B cell (primary cell): Measurements from ENCODE around the gene FYCO1. TPM values are rescaled to one million over a fixed set of nuclear protein-coding genes. Genes with fewer than 3 reads are reported as not detected.
"Not testable (repeated sequence)": the region's sequence is repeated elsewhere in the genome, so short reads cannot be mapped to it uniquely, and the experiment has no call there.

Experiments used
- ATAC-seq: fragments of 200-7000 bp; cut with Tn5 transposase; one replicate; pipeline ENCODE4 v1.10.0; 2021; ENCODE audit warnings: low read depth, mild to moderate bottlenecking, moderate number of reproducible peaks, moderate library complexity
- CTCF ChIA-PET: fragments of 350-600 bp; sonication (Branson Sonifier 250); formaldehyde crosslinking; loops from one replicate; lab custom pipeline; 2021; ENCODE audit warnings: antibody characterized with exemption, inconsistent platforms; lab: Charles Lee
- POLR2A ChIA-PET: fragments of 350-600 bp; sonication (Branson Sonifier 250); formaldehyde crosslinking; loops from one replicate; lab custom pipeline; 2021; ENCODE audit warnings: antibody characterized with exemption; lab: Charles Lee
- DNase-seq: peaks from one replicate; pipeline ENCODE4 v3.0.0; 2013
- H2AFZ ChIP-seq: 2 replicates; pipeline ENCODE4 v1.6.1; 2012; ENCODE audit warnings: mild to moderate bottlenecking, low read depth, low read length; ENCODE audit not compliant: insufficient read depth, poor library complexity, severe bottlenecking
- H3K27ac ChIP-seq, 2 donors: 1 replicate in 1 of 2; 2 replicates in 1 of 2; pipeline ENCODE4 v1.5.1; 2012 to 2013; ENCODE audit warnings: low read length in 2 of 2, mild to moderate bottlenecking in 2 of 2, moderate library complexity in 1 of 2
- H3K27me3 ChIP-seq, 4 experiments: fragments of 200-600 bp in 1 of 4; sonication (generic) in 1 of 4; replicated peaks in 1 of 4; 1 replicate in 2 of 4; 2 replicates in 2 of 4; pipeline versions ENCODE4 v1.6.1 to v1.7.0; 2013 to 2016; ENCODE audit warnings: low read length in 3 of 4, mild to moderate bottlenecking in 2 of 4, mixed read lengths in 1 of 4, moderate library complexity in 1 of 4; ENCODE audit not compliant: insufficient read depth in 4 of 4, control insufficient read depth in 3 of 4; ENCODE audit errors: control extremely low read depth in 1 of 4
- H3K36me3 ChIP-seq, 2 experiments: replicated peaks in 1 of 2; 1 replicate in 1 of 2; 2 replicates in 1 of 2; pipeline versions ENCODE4 v1.6.1 to v1.7.1; 2013; ENCODE audit warnings: low read length in 1 of 2; ENCODE audit not compliant: insufficient read depth in 2 of 2, control insufficient read depth in 1 of 2; ENCODE audit errors: control extremely low read depth in 1 of 2, extremely low read depth in 1 of 2
- H3K4me1 ChIP-seq, 2 donors: fragments of 200-600 bp in 1 of 2; sonication (generic) in 1 of 2; 1 replicate in 1 of 2; 2 replicates in 1 of 2; pipeline versions ENCODE4 v1.5.1 to v1.6.1; 2013 to 2017; ENCODE audit warnings: low read length in 2 of 2; ENCODE audit not compliant: control insufficient read depth in 2 of 2, insufficient read depth in 2 of 2
- H3K4me2 ChIP-seq: replicated peaks from 2 replicates; pipeline ENCODE3; 2012; ENCODE audit warnings: mild to moderate bottlenecking, low read depth, low read length; ENCODE audit not compliant: poor library complexity, severe bottlenecking
- H3K4me3 ChIP-seq, 5 experiments: fragments of 200-600 bp in 1 of 5; sonication (generic) in 1 of 5; 1 replicate in 3 of 5; 2 replicates in 2 of 5; pipeline versions ENCODE4 v1.5.1 to v1.7.0; 2011 to 2016; ENCODE audit warnings: low read length in 4 of 5, mild to moderate bottlenecking in 4 of 5, low read depth in 2 of 5, control low read depth in 1 of 5, moderate library complexity in 1 of 5; ENCODE audit not compliant: insufficient read depth in 1 of 5; ENCODE audit errors: control extremely low read depth in 1 of 5, extremely low read depth in 1 of 5
- H3K79me2 ChIP-seq: fragments of 200-600 bp; sonication (generic); one replicate; pipeline ENCODE4 v1.6.0; 2016; ENCODE audit warnings: low read length; ENCODE audit not compliant: control insufficient read depth, insufficient read depth
- H3K9ac ChIP-seq: fragments of 200-600 bp; sonication (generic); 2 replicates; pipeline ENCODE4 v1.6.1; 2017; ENCODE audit warnings: mild to moderate bottlenecking, low read length, moderate library complexity
- H3K9me3 ChIP-seq, 3 donors: one replicate each; pipeline versions ENCODE4 v1.6.1 to v1.7.1; 2013; ENCODE audit warnings: low read length in 2 of 3; ENCODE audit not compliant: control insufficient read depth in 2 of 3, insufficient read depth in 1 of 3; ENCODE audit errors: control extremely low read depth in 1 of 3
- H4K20me1 ChIP-seq: 2 replicates; pipeline ENCODE4 v1.6.0; 2012; ENCODE audit warnings: mild to moderate bottlenecking, low read length; ENCODE audit not compliant: insufficient read depth, control insufficient read depth, poor library complexity, severe bottlenecking
- H3K27ac Mint-ChIP-seq: one replicate; pipeline ENCODE4 v1.8.0; 2021; ENCODE audit warnings: mixed read lengths
- H3K27me3 Mint-ChIP-seq: one replicate; pipeline ENCODE4 v1.8.0; 2021; ENCODE audit warnings: mixed read lengths
- H3K4me1 Mint-ChIP-seq: one replicate; pipeline ENCODE4 v1.8.0; 2021; ENCODE audit warnings: mixed read lengths
- H3K4me3 Mint-ChIP-seq: one replicate; pipeline ENCODE4 v1.8.0; 2021; ENCODE audit warnings: mixed read lengths
- H3K9me3 Mint-ChIP-seq: one replicate; pipeline ENCODE4 v1.8.0; 2022; ENCODE audit warnings: mixed read lengths; ENCODE audit not compliant: insufficient read depth
- EZH2 ChIP-seq: IDR thresholded peaks from 2 replicates; pipeline ENCODE4 v1.6.1; 2012; ENCODE audit warnings: borderline replicate concordance, low read depth, mild to moderate bottlenecking, moderate library complexity, low read length; ENCODE audit not compliant: insufficient read depth, poor library complexity, severe bottlenecking
- WGBS: methylation state at CpG from one replicate; pipeline ENCODE4 v1.1.5; 2013; ENCODE audit warnings: missing lambda C conversion rate; ENCODE audit not compliant: insufficient coverage; 5-methylcytosine and 5-hydroxymethylcytosine counted together
- intact Hi-C: fragments of 100-400 bp; cut with micrococcal nuclease; formaldehyde crosslinking; loops from one replicate; pipeline ENCODE4 v1.10.0; 2022
- polyA plus RNA-seq: library from polyadenylated mRNA; depleted of rRNA; stranded (reverse); fragments of >200 nt; gene quantifications from 2 replicates; pipeline ENCODE4 v1.2.3, GENCODE V29; 2012
- total RNA-seq, 2 donors: library from RNA; stranded (reverse); fragments of 120-200 nt in 1 of 2; gene quantifications; 1 replicate in 1 of 2; 2 replicates in 1 of 2; pipeline versions ENCODE4 v1.2.3 to v1.2.4, GENCODE V29; 2013 to 2022
- TF ChIP-seq, protein P1 (sequence below): fragments of 200-600 bp; IDR thresholded peaks from one replicate; pipeline ENCODE4 v1.8.0; 2022; ENCODE audit warnings: antibody characterized with exemption, mild to moderate bottlenecking

Gene FYCO1
- total and polyA plus RNA-seq, 2 donors (not counting 1 experiment from before 2014, with no cell fraction given): 5.4 to 16.7 TPM

DNA sequence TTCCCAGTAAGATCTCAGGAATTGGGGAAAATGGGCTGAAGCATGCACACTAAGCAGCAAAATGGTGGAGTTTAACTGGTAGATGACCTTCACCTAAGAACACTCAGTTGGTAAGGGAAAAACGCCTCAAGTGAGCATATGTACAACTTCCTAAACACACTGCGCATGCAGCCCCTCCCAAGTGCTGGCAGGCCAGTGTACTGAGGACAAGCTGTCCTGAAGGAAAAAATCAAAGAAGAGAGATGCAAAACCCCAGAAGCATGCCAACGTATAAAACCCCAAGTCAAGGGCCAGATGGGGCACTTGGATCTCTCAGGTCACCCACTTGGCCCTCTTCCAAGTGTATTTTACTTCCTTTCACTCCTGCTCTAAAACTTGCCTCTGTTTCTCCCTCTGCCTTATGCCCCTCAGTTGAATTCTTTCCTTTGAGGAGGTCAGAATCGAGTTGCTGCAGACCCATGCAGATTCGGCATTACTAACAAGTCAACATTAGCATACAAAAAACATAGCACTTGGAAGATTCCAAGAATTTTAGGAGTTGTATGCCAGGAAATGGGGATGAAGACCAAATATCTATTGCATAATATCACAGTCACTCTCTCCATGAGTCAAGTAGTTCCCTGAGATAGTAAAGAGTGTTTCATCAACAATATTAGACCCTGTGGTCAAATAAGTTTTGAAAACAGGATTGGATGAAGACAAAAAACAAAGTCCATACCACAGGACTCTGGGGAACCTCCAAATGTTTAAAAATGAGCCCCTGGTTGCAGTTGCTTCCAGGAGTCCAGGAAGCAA, 10.8 kb upstream of the FYCO1 start:
- Histone ChIP-seq H3K27ac (no peak overlapping the region), H3K4me1 (no peaks in the 10 kb centered on the region), H3K9ac (no peak overlapping the region), H4K20me1 (no peaks in the 10 kb centered on the region), H3K36me3 (no peaks in the 10 kb centered on the region), H3K4me3 (no peak overlapping the region), H2AFZ (no peak overlapping the region), H3K4me2 (no peak overlapping the region), H3K27me3 (peaks cover 0 to 3% (median 0%) of the 10 kb centered on the region in 4 experiments), H3K9me3 (no peaks in the 10 kb centered on the region), H3K79me2 (no peaks in the 10 kb centered on the region)
- WGBS: 89% methylated on average over 2 of the region's 5 CpGs
- CTCF ChIA-PET: interaction anchor here (0.6 kb wide), 1 partner anchor 221 kb away, joined by 3 read pairs; no protein-coding TSS in a partner anchor
- no peak overlapping the region for H3K4me3 Mint-ChIP-seq
- POLR2A ChIA-PET: no interaction called here
- no peaks in the 10 kb centered on the region for H3K27me3 Mint-ChIP-seq
- intact Hi-C loops: no loop called here
- no peak for ATAC-seq
- no peaks in the 10 kb centered on the region for H3K4me1 Mint-ChIP-seq
- no peak overlapping the region for H3K27ac Mint-ChIP-seq
- H3K9me3 Mint-ChIP-seq: no peaks in the 10 kb centered on the region
- no peak for DNase-seq
- TF ChIP-seq, protein P1, sequence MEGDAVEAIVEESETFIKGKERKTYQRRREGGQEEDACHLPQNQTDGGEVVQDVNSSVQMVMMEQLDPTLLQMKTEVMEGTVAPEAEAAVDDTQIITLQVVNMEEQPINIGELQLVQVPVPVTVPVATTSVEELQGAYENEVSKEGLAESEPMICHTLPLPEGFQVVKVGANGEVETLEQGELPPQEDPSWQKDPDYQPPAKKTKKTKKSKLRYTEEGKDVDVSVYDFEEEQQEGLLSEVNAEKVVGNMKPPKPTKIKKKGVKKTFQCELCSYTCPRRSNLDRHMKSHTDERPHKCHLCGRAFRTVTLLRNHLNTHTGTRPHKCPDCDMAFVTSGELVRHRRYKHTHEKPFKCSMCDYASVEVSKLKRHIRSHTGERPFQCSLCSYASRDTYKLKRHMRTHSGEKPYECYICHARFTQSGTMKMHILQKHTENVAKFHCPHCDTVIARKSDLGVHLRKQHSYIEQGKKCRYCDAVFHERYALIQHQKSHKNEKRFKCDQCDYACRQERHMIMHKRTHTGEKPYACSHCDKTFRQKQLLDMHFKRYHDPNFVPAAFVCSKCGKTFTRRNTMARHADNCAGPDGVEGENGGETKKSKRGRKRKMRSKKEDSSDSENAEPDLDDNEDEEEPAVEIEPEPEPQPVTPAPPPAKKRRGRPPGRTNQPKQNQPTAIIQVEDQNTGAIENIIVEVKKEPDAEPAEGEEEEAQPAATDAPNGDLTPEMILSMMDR: no peak
- TF ChIP-seq EZH2: no peak

DNA sequence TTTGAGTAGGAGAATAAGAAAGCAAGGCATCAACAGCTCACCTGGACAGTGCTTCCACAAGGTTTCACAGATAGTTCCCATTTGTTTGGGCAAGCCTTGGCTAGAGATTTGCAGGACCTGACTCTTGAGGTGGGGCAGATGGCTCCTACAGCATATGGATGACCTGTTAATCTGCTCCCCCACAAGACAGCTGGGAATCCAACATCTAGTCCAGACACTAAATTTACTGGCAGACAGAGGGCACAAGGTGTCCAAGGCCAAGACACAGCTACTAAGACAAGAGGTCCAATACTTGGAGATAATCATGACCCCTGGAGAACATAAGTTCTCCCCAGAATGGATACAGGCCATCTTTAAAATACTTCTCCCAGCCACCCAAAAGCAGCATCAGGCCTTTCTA, 8.1 kb upstream of the FYCO1 start:
- H3K27me3 Mint-ChIP-seq, H3K27ac ChIP-seq, H2AFZ ChIP-seq, CTCF ChIA-PET, H3K4me1 ChIP-seq, H3K4me3 Mint-ChIP-seq, H3K9me3 Mint-ChIP-seq, H3K4me2 ChIP-seq, H3K9ac ChIP-seq, intact Hi-C loops, H3K4me1 Mint-ChIP-seq, ATAC-seq, H4K20me1 ChIP-seq, H3K4me3 ChIP-seq, H3K9me3 ChIP-seq, DNase-seq, POLR2A ChIA-PET, H3K27me3 ChIP-seq, H3K36me3 ChIP-seq, H3K27ac Mint-ChIP-seq, H3K79me2 ChIP-seq: not testable (repeated sequence)
